ENCODE results near the gene THSD4.

THSD4 gene

DNA sequence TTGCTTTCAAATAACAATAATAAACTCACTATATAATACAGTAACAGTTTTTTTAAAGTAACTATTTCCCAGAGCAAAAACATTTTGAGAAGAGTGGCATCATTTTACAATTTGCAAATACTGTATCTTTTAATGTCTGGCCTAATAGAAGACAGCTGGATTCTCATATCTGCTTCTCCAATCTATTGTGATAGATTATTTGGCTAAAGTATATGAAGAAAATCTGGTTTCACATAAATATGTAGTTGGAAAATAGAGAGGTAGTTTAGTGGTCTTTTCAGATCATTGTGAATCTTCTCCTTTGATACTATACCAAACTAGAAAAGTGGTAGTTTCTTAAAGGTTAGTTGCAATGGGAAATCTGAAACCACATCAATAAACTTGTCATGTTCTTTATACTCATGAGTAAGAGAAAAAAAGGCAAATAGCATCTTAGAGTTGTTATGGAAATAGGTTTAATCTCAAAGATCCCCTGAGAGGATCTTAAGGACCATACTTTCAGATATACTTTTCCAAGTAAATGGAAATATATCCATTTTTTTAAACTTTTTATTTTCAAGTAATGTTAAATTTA is 570.2 kb downstream of the THSD4 start:
- no peaks in the 10 kb centered on the region for H3K36me3 ChIP-seq (ENCODE audit: insufficient read depth, low read length)
- no peaks in the 10 kb centered on the region for H4K20me1 ChIP-seq (ENCODE audit: insufficient read depth, low read length, poor library complexity, severe bottlenecking)
- H3F3A ChIP-seq (ENCODE audit: low read depth) = no peaks in the 10 kb centered on the region
- no peak for TF ChIP-seq CTCF (conservative IDR thresholded peaks at IDR 0.05; ENCODE audit: low read length)
- no peak for TF ChIP-seq EZH2phosphoT487 (IDR thresholded peaks at IDR 0.05; ENCODE audit: borderline replicate concordance)
- no peak overlapping the region for H2AFZ ChIP-seq (ENCODE audit: low read length)
- H3K27me3 ChIP-seq (ENCODE audit: insufficient read depth, low read length, poor library complexity, severe bottlenecking) = no peaks in the 10 kb centered on the region
- no peaks in the 10 kb centered on the region for H3K79me2 ChIP-seq (ENCODE audit: insufficient read depth, low read length)
- H3K4me2 ChIP-seq (ENCODE audit: low read depth, low read length, poor library complexity, severe bottlenecking) = peak overlapping the region; percentile 6
- H3K4me1 ChIP-seq (ENCODE audit: insufficient read depth, low read length, poor library complexity, severe bottlenecking) = peaks cover 33% of the 10 kb centered on the region
- no peak overlapping the region for H3K9ac ChIP-seq (ENCODE audit: low read depth, low read length, poor library complexity, severe bottlenecking)
- no peaks in the 10 kb centered on the region for H3K9me2 ChIP-seq (replicated peaks; ENCODE audit: low read depth, low read length)
- H3K9me3 ChIP-seq (ENCODE audit: insufficient read depth, low read depth, low read length) = no peaks in the 10 kb centered on the region
- no peak overlapping the region for H3K4me3 ChIP-seq (ENCODE audit: low read length, poor library complexity, severe bottlenecking)

DNA sequence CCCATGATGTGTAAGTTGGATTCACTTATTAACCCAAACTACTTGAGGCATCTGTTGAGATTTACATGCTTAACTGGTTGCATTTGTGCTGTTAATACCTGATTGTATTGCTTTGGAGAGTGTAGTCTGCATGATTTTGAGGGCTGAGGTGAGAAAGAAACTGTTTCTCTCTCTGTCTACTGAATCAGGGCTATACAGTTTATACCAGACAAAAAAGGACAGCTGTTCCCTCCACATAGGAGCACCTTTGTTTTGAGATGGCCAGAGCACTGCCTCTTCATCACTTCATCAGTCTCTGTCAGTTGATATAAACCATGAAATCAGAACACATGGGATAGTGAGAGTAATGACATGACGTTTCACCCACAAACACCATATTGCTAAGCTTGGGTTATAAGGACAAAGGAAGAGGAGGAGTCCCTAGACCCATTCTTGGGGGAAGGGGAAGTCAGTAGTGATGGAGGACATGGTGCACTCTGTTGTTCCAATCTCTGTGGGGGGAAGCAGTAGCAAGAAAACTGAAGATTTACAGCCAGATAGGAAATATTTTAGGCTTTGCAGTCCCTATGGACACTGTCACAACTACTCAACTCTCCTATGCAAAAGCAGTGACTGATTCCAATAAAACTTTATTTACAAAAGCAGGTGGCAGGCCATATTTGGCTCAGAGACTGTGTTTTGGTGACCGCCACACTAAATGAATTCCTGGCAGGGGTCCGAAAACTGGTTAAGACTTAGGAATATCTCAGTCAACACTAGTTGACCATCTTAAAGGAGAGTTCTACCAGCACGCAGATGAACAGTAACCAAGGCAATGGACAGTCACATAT is 571.2 kb downstream of the THSD4 start:
- Histone ChIP-seq H3K9me3 (ENCODE audit: insufficient read depth, low read depth, low read length) (no peaks in the 10 kb centered on the region), H4K20me1 (ENCODE audit: insufficient read depth, low read length, poor library complexity, severe bottlenecking) (no peaks in the 10 kb centered on the region), H3K4me1 (ENCODE audit: insufficient read depth, low read length, poor library complexity, severe bottlenecking) (peaks cover 33% of the 10 kb centered on the region), H3K79me2 (ENCODE audit: insufficient read depth, low read length) (no peaks in the 10 kb centered on the region), H3K36me3 (ENCODE audit: insufficient read depth, low read length) (no peaks in the 10 kb centered on the region), H3K27me3 (ENCODE audit: insufficient read depth, low read length, poor library complexity, severe bottlenecking) (no peaks in the 10 kb centered on the region), H3K4me2 (ENCODE audit: low read depth, low read length, poor library complexity, severe bottlenecking) (peak overlapping the region; percentile 25), H3F3A (ENCODE audit: low read depth) (no peaks in the 10 kb centered on the region), H3K4me3 (ENCODE audit: low read length, poor library complexity, severe bottlenecking) (no peak overlapping the region), H3K9me2 (replicated peaks; ENCODE audit: low read depth, low read length) (no peaks in the 10 kb centered on the region), H3K9ac (ENCODE audit: low read depth, low read length, poor library complexity, severe bottlenecking) (no peak overlapping the region), H2AFZ (ENCODE audit: low read length) (peak overlapping the region; percentile 39; the same call in 1 of the 2 replicates)
- TF ChIP-seq CTCF (conservative IDR thresholded peaks at IDR 0.05; ENCODE audit: low read length) (no peak), EZH2phosphoT487 (IDR thresholded peaks at IDR 0.05; ENCODE audit: borderline replicate concordance) (no peak)

DNA sequence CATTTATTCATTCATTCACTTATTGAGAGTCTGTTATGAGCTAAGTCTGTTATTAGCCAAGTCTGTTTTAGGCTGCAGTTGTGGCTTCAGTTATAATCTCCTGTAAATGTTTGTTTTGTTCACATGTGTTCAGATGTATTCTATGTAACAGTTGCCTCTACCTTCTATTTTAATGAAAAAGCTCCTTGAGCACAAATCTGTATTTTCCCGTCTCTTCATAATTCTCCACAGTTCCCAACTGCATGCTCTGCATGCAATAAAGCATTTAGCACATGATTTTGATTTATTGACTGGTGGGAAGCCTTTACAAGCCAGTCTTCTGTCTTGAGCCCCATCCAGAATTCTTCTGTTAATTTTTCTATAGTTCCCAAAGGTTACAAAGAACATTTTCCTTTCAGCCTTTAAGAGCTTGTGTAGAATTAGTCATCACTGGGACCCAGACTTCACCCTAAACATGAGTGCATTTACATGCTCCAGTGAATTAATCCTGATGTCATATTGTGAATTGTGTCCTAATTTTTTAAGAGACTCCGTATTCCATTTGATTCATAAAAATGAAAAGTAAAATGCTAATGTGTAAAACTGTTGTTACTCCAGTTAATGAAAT is 572.7 kb downstream of the THSD4 start:
- Histone ChIP-seq H3K9me2 (replicated peaks; ENCODE audit: low read depth, low read length) (no peaks in the 10 kb centered on the region), H3K36me3 (ENCODE audit: insufficient read depth, low read length) (no peaks in the 10 kb centered on the region), H3K27me3 (ENCODE audit: insufficient read depth, low read length, poor library complexity, severe bottlenecking) (no peaks in the 10 kb centered on the region), H3F3A (ENCODE audit: low read depth) (no peaks in the 10 kb centered on the region), H3K4me2 (ENCODE audit: low read depth, low read length, poor library complexity, severe bottlenecking) (no peak overlapping the region), H3K9me3 (ENCODE audit: insufficient read depth, low read depth, low read length) (no peaks in the 10 kb centered on the region), H3K79me2 (ENCODE audit: insufficient read depth, low read length) (no peaks in the 10 kb centered on the region), H3K9ac (ENCODE audit: low read depth, low read length, poor library complexity, severe bottlenecking) (no peak overlapping the region), H3K4me3 (ENCODE audit: low read length, poor library complexity, severe bottlenecking) (no peak overlapping the region), H2AFZ (ENCODE audit: low read length) (no peak overlapping the region), H3K4me1 (ENCODE audit: insufficient read depth, low read length, poor library complexity, severe bottlenecking) (peaks cover 33% of the 10 kb centered on the region), H4K20me1 (ENCODE audit: insufficient read depth, low read length, poor library complexity, severe bottlenecking) (no peaks in the 10 kb centered on the region)
- TF ChIP-seq CTCF (conservative IDR thresholded peaks at IDR 0.05; ENCODE audit: low read length) = no peak
- no peak for TF ChIP-seq EZH2phosphoT487 (IDR thresholded peaks at IDR 0.05; ENCODE audit: borderline replicate concordance)

Data from Loucy (cell line).